Caco-2 (cell line): ENCODE data around the gene LSM7. TPM values are rescaled to one million over a fixed set of nuclear protein-coding genes. Genes with fewer than 3 reads are reported as not detected.

ENCODE experiments used
- BruUV-seq: library from RNA; stranded (reverse); fragments of 400-500 nt; replicated peaks from 2 replicates; lab custom pipeline; 2021; lab: Mats Ljungman, UMichigan
- CTCF ChIA-PET: fragments of 300-600 bp; sonication (Branson Sonifier 250); formaldehyde crosslinking; loops from one replicate; lab custom pipeline; 2022; ENCODE audit warnings: antibody characterized with exemption; lab: Charles Lee
- POLR2A ChIA-PET: fragments of 300-600 bp; sonication (Branson Sonifier 250); formaldehyde crosslinking; loops from one replicate; lab custom pipeline; 2022; ENCODE audit warnings: antibody characterized with exemption; lab: Charles Lee
- DNase-seq, 2 experiments: peaks; one replicate each; pipeline versions ENCODE4 v3.0.0 to v3.0.0-alpha.2; 2020 to 2022
- H3K27me3 ChIP-seq: replicated peaks from 2 replicates; pipeline ENCODE4 v1.6.0; 2011; ENCODE audit warnings: low read length; ENCODE audit not compliant: control insufficient read depth, insufficient read depth
- H3K36me3 ChIP-seq: 2 replicates; pipeline ENCODE4 v1.5.1; 2011; ENCODE audit warnings: low read length; ENCODE audit not compliant: control insufficient read depth, insufficient read depth
- H3K4me1 ChIP-seq: fragments of 250-450 bp; sonication (Bioruptor Pico); 2 replicates; pipeline ENCODE4 v1.5.1; 2020; ENCODE audit warnings: mild to moderate bottlenecking
- H3K4me3 ChIP-seq: 2 replicates; pipeline ENCODE4 v1.5.1; 2011; ENCODE audit warnings: low read depth, mild to moderate bottlenecking, control low read depth, low read length
- H3K9me3 ChIP-seq: fragments of 250-450 bp; sonication (Bioruptor Pico); 2 replicates; pipeline ENCODE4 v1.5.1; 2020; ENCODE audit warnings: mild to moderate bottlenecking, moderate library complexity
- H3K27ac Mint-ChIP-seq: one replicate; pipeline ENCODE4 v1.8.0; 2022; ENCODE audit warnings: mixed read lengths; ENCODE audit not compliant: unreplicated experiment
- H3K27me3 Mint-ChIP-seq: one replicate; pipeline ENCODE4 v1.8.0; 2022; ENCODE audit warnings: mixed read lengths; ENCODE audit not compliant: insufficient read depth, unreplicated experiment
- H3K36me3 Mint-ChIP-seq: one replicate; pipeline ENCODE4 v1.8.0; 2022; ENCODE audit warnings: mild to moderate bottlenecking, mixed read lengths; ENCODE audit not compliant: insufficient read depth, unreplicated experiment
- H3K4me1 Mint-ChIP-seq: one replicate; pipeline ENCODE4 v1.8.0; 2022; ENCODE audit warnings: low read depth, mixed read lengths; ENCODE audit not compliant: unreplicated experiment
- H3K4me3 Mint-ChIP-seq: one replicate; pipeline ENCODE4 v1.8.0; 2022; ENCODE audit warnings: mild to moderate bottlenecking, moderate library complexity, mixed read lengths; ENCODE audit not compliant: unreplicated experiment
- H3K9me3 Mint-ChIP-seq: one replicate; pipeline ENCODE4 v1.8.0; 2022; ENCODE audit warnings: mixed read lengths; ENCODE audit not compliant: unreplicated experiment
- CTCF ChIP-seq, 2 experiments: fragments of 200-600 bp in 1 of 2; IDR thresholded peaks; 1 replicate in 1 of 2; 2 replicates in 1 of 2; pipeline versions ENCODE4 v1.5.1 to v1.8.0; 2011 to 2022; ENCODE audit warnings: antibody characterized with exemption in 1 of 2, control low read depth in 1 of 2, inconsistent platforms in 1 of 2, low read depth in 1 of 2, low read length in 1 of 2, mild to moderate bottlenecking in 1 of 2, moderate library complexity in 1 of 2; ENCODE audit not compliant: insufficient read depth in 1 of 2, severe bottlenecking in 1 of 2, unreplicated experiment in 1 of 2
- intact Hi-C: fragments of 100-400 bp; cut with micrococcal nuclease; formaldehyde crosslinking; loops from one replicate; pipeline ENCODE4 v1.10.0; 2022; ENCODE audit not compliant: unreplicated experiment
- total RNA-seq: library from RNA; stranded (reverse); gene quantifications from 2 replicates; pipeline ENCODE4 v1.2.3, GENCODE V29; 2022

The LSM7 gene
- total RNA-seq, 1 experiment from 2014 or later, result 141 TPM

- intact Hi-C loops, result no loop called here
- H3K4me1 Mint-ChIP-seq, result peaks cover 37% of the 10 kb centered on the region
- H3K9me3 Mint-ChIP-seq, result no peaks in the 10 kb centered on the region
- POLR2A ChIA-PET, result no interaction called here
- CTCF ChIA-PET, result no interaction called here
- H3K36me3 ChIP-seq, result peaks cover 4% of the 10 kb centered on the region
- peaks cover 28% of the 10 kb centered on the region for H3K36me3 Mint-ChIP-seq
- H3K4me1 ChIP-seq, result peaks cover 38% of the 10 kb centered on the region
- H3K9me3 ChIP-seq, result peaks cover 2% of the 10 kb centered on the region; the same call in 1 of the 2 replicates
- TF ChIP-seq CTCF (IDR thresholded peaks at IDR 0.05; ENCODE audit: insufficient read depth in 1 of 2, low read depth in 1 of 2, low read length in 1 of 2, severe bottlenecking in 1 of 2, unreplicated experiment in 1 of 2), result no peak
- no peaks in the 10 kb centered on the region for H3K27me3 ChIP-seq
- no peak overlapping the region for H3K4me3 ChIP-seq
- H3K27me3 Mint-ChIP-seq, result no peaks in the 10 kb centered on the region
- H3K27ac Mint-ChIP-seq, result peak overlapping the region; percentile 58
- BruUV-seq, result no TSS peak
- H3K4me3 Mint-ChIP-seq, result no peak overlapping the region
- no peak for DNase-seq
These were observed 6.8 kb upstream of the LSM7 start for GRCh38 chr19:2334986-2335846.

- no TSS peak for BruUV-seq
- no peak for TF ChIP-seq CTCF (IDR thresholded peaks at IDR 0.05; ENCODE audit: insufficient read depth in 1 of 2, low read depth in 1 of 2, low read length in 1 of 2, severe bottlenecking in 1 of 2, unreplicated experiment in 1 of 2)
- H3K27me3 Mint-ChIP-seq, result no peaks in the 10 kb centered on the region
- no peak overlapping the region for H3K27ac Mint-ChIP-seq
- intact Hi-C loops, result no loop called here
- H3K36me3 ChIP-seq, result peaks cover 4% of the 10 kb centered on the region
- peaks cover 2% of the 10 kb centered on the region; the same call in 1 of the 2 replicates for H3K9me3 ChIP-seq
- H3K36me3 Mint-ChIP-seq, result peaks cover 36% of the 10 kb centered on the region
- no peak overlapping the region for H3K4me3 ChIP-seq
- no peak for DNase-seq
- no peaks in the 10 kb centered on the region for H3K27me3 ChIP-seq
- no peaks in the 10 kb centered on the region for H3K9me3 Mint-ChIP-seq
- H3K4me3 Mint-ChIP-seq, result no peak overlapping the region
- POLR2A ChIA-PET, result no interaction called here
- CTCF ChIA-PET, result interaction anchor here (0.6 kb wide), 1 partner anchor 25 kb away, joined by 3 read pairs; no protein-coding TSS in a partner anchor
- peaks cover 45% of the 10 kb centered on the region for H3K4me1 ChIP-seq
- peaks cover 45% of the 10 kb centered on the region for H3K4me1 Mint-ChIP-seq
These were observed 6.0 kb upstream of the LSM7 start for GRCh38 chr19:2334426-2334825.

- Histone ChIP-seq H3K27me3 (no peaks in the 10 kb centered on the region), H3K4me1 (peaks cover 45% of the 10 kb centered on the region), H3K9me3 (peaks cover 2% of the 10 kb centered on the region; the same call in 1 of the 2 replicates), H3K4me3 (no peak overlapping the region), H3K36me3 (peaks cover 4% of the 10 kb centered on the region)
- ChIA-PET CTCF (interaction anchor here (0.6 kb wide), 1 partner anchor 26 kb away, joined by 3 read pairs; no protein-coding TSS in a partner anchor), POLR2A (no interaction called here)
- no peaks in the 10 kb centered on the region for H3K27me3 Mint-ChIP-seq
- no TSS peak for BruUV-seq
- TF ChIP-seq CTCF (IDR thresholded peaks at IDR 0.05; ENCODE audit: insufficient read depth in 1 of 2, low read depth in 1 of 2, low read length in 1 of 2, severe bottlenecking in 1 of 2, unreplicated experiment in 1 of 2), result peak in 1 of 2 experiments; percentile 20
- intact Hi-C loops, result no loop called here
- H3K4me3 Mint-ChIP-seq, result peak overlapping the region; percentile 16
- no peak for DNase-seq
- H3K27ac Mint-ChIP-seq, result peak overlapping the region; percentile 61
- H3K36me3 Mint-ChIP-seq, result peaks cover 42% of the 10 kb centered on the region
- peaks cover 48% of the 10 kb centered on the region for H3K4me1 Mint-ChIP-seq
- no peaks in the 10 kb centered on the region for H3K9me3 Mint-ChIP-seq
These were observed 5.4 kb upstream of the LSM7 start for GRCh38 chr19:2333807-2334211.
